Endothelial cell of hepatic sinusoid (primary cell): ENCODE measurements around the gene KRR1.
"Not testable (repeated sequence)": the region's sequence is repeated elsewhere in the genome, so short reads cannot be mapped to it uniquely, and the experiment has no call there.

ENCODE experiments used
- in situ Hi-C: cut with HindIII; loops from 2 replicates; pipeline ENCODE4 v1.10.0; 2017; ENCODE audit warnings: low sequenced_read_pairs

The KRR1 gene

GRCh38 chr12:75479963-75480461 lies 31.4 kb downstream of the KRR1 start:
- in situ Hi-C loops = loop anchor here (5.0 kb wide), 1 partner anchor 148 kb away; the partner anchor contains the start of genes CAPS2 and GLIPR1L1

GRCh38 chr12:75478116-75478794 lies 33.2 kb downstream of the KRR1 start:
- in situ Hi-C loops = no loop called here

- in situ Hi-C loops = no loop called here
Measured at GRCh38 chr12:75477137-75477536, 34.3 kb downstream of the KRR1 start.

- in situ Hi-C loops = no loop called here
Measured at GRCh38 chr12:75476071-75476470, 35.3 kb downstream of the KRR1 start.

- in situ Hi-C loops = no loop called here
Measured at GRCh38 chr12:75474116-75474515, 37.3 kb downstream of the KRR1 start.

- in situ Hi-C loops = no loop called here
Measured at GRCh38 chr12:75471902-75472890, 39.2 kb downstream of the KRR1 start.

- in situ Hi-C loops = no loop called here
Measured at GRCh38 chr12:75460204-75460603, 51.2 kb downstream of the KRR1 start.

- in situ Hi-C loops = no loop called here
Measured at GRCh38 chr12:75459755-75460154, 51.7 kb downstream of the KRR1 start.

GRCh38 chr12:75457866-75458265 lies 53.5 kb downstream of the KRR1 start:
- in situ Hi-C loops = not testable (repeated sequence)

- in situ Hi-C loops = no loop called here
Measured at GRCh38 chr12:75457191-75457590, 54.2 kb downstream of the KRR1 start.

GRCh38 chr12:75455839-75456238 lies 55.6 kb downstream of the KRR1 start:
- in situ Hi-C loops = no loop called here

GRCh38 chr12:75452675-75453330 lies 58.6 kb downstream of the KRR1 start:
- in situ Hi-C loops = no loop called here

GRCh38 chr12:75447691-75448393 lies 63.6 kb downstream of the KRR1 start:
- in situ Hi-C loops = no loop called here

GRCh38 chr12:75446857-75447256 lies 64.6 kb downstream of the KRR1 start:
- in situ Hi-C loops = no loop called here

GRCh38 chr12:75445137-75445507 lies 66.3 kb downstream of the KRR1 start:
- in situ Hi-C loops = not testable (repeated sequence)

- in situ Hi-C loops = no loop called here
Measured at GRCh38 chr12:75444429-75445136, 66.8 kb downstream of the KRR1 start.

GRCh38 chr12:75443709-75444108 lies 67.7 kb downstream of the KRR1 start:
- in situ Hi-C loops = no loop called here

GRCh38 chr12:75442454-75442853 lies 69.0 kb downstream of the KRR1 start:
- in situ Hi-C loops = not testable (repeated sequence)

- in situ Hi-C loops = not testable (repeated sequence)
Measured at GRCh38 chr12:75441687-75442449, 69.5 kb downstream of the KRR1 start.
